Stimulated activated CD8-positive, alpha-beta memory T cell treated with anti-CD3 and anti-CD28 coated beads, Interleukin-15, amount 100 ng/mL, for 1 hour (primary cell): Measurements from ENCODE around the gene MB.
"Not testable (repeated sequence)": the region's sequence is repeated elsewhere in the genome, so short reads cannot be mapped to it uniquely, and the experiment has no call there.

Experiments
- DNase-seq: peaks from one replicate; pipeline ENCODE4 v3.0.0-alpha.2; 2020; ENCODE audit warnings: low read depth

The MB gene

GRCh38 chr22:35617137-35617755 lies at the start of gene MB:
MB (minus strand) TSS chr22:35617329; CDS start chr22:35617257, 72 bp downstream.
- DNase-seq, result no peak

- DNase-seq, result not testable (repeated sequence)
These were observed 49.6 kb upstream of the MB start for GRCh38 chr22:35666699-35667098.

GRCh38 chr22:35664955-35665587 lies 47.9 kb upstream of the MB start:
- no peak for DNase-seq

- DNase-seq, result no peak
These were observed 46.2 kb upstream of the MB start for GRCh38 chr22:35663371-35663770.

GRCh38 chr22:35662914-35663313 lies 45.8 kb upstream of the MB start:
- no peak for DNase-seq

GRCh38 chr22:35661464-35661863 lies 44.3 kb upstream of the MB start:
- DNase-seq, result no peak

- peak; percentile 27 for DNase-seq
These were observed 43.4 kb upstream of the MB start for GRCh38 chr22:35660291-35661127.

GRCh38 chr22:35657571-35658312 lies 40.6 kb upstream of the MB start:
- no peak for DNase-seq

GRCh38 chr22:35656284-35656752 lies 39.2 kb upstream of the MB start:
- no peak for DNase-seq

- DNase-seq, result no peak
These were observed 36.7 kb upstream of the MB start for GRCh38 chr22:35653824-35654223.

GRCh38 chr22:35651085-35651484 lies 34.0 kb upstream of the MB start:
- no peak for DNase-seq

- no peak for DNase-seq
These were observed 32.6 kb upstream of the MB start for GRCh38 chr22:35649636-35650250.

- DNase-seq, result no peak
These were observed 32.0 kb upstream of the MB start for GRCh38 chr22:35649026-35649553.

- DNase-seq, result no peak
These were observed 31.2 kb upstream of the MB start, which contains the start of gene APOL6 for GRCh38 chr22:35648066-35649025. APOL6 (plus strand) TSS chr22:35648446; CDS start chr22:35656426, 7,980 bp downstream.

GRCh38 chr22:35645646-35646045 lies 28.5 kb upstream of the MB start:
- DNase-seq, result no peak

- DNase-seq, result no peak
These were observed 26.9 kb upstream of the MB start for GRCh38 chr22:35643991-35644390.

GRCh38 chr22:35642305-35642741 lies 25.2 kb upstream of the MB start:
- no peak for DNase-seq

GRCh38 chr22:35641494-35642120 lies 24.5 kb upstream of the MB start:
- DNase-seq, result no peak

- no peak for DNase-seq
These were observed 21.3 kb upstream of the MB start for GRCh38 chr22:35638410-35638809.

- no peak for DNase-seq
These were observed 20.9 kb upstream of the MB start for GRCh38 chr22:35638001-35638400.
